Upper lobe of left lung (tissue), 6 donors: ENCODE data around the gene IKZF3. TPM values are rescaled to one million over a fixed set of nuclear protein-coding genes. Genes with fewer than 3 reads are reported as not detected.

Experiments used
- ATAC-seq, 2 donors: fragments of 200-7000 bp; cut with Tn5 transposase; one replicate each; pipeline ENCODE4 v1.9.1; 2022; ENCODE audit warnings: mild to moderate bottlenecking in 2 of 2, moderate library complexity in 2 of 2; ENCODE audit not compliant: low FRiP score in 2 of 2
- DNase-seq, 2 donors: peaks; one replicate each; pipeline ENCODE4 v3.0.0-alpha.2; 2019 to 2020
- H3K27ac ChIP-seq, 4 donors: fragments of 200-600 bp; sonication (generic); one replicate each; pipeline ENCODE4 v1.5.1; 2016 to 2019
- H3K27me3 ChIP-seq, 4 donors: fragments of 200-600 bp; sonication (generic); one replicate each; pipeline ENCODE4 v1.5.1; 2017 to 2019
- H3K36me3 ChIP-seq, 4 donors: fragments of 200-600 bp; sonication (generic); one replicate each; pipeline ENCODE4 v1.5.1; 2016 to 2019
- H3K4me1 ChIP-seq, 4 donors: fragments of 200-600 bp; sonication (generic); one replicate each; pipeline ENCODE4 v1.5.1; 2018 to 2019
- H3K4me3 ChIP-seq, 4 donors: fragments of 200-600 bp; sonication (generic); one replicate each; pipeline ENCODE4 v1.5.1; 2017 to 2019; ENCODE audit warnings: mild to moderate bottlenecking in 2 of 4, moderate library complexity in 1 of 4
- H3K9me3 ChIP-seq, 4 donors: fragments of 200-600 bp; sonication (generic); one replicate each; pipeline ENCODE4 v1.5.1; 2018 to 2019
- CTCF ChIP-seq, 6 experiments: fragments of 450-650 bp in 4 of 6; fragments of 200-600 bp in 2 of 6; sonication (generic) in 2 of 6; IDR thresholded peaks; one replicate each; pipeline ENCODE4 v1.5.1; 2016 to 2019; ENCODE audit warnings: antibody characterized with exemption in 6 of 6
- EP300 ChIP-seq, 4 donors: sonication (generic); formaldehyde crosslinking; IDR thresholded peaks; one replicate each; pipeline ENCODE4 v1.5.1; 2017; ENCODE audit warnings: antibody characterized with exemption in 4 of 4, control low read depth in 2 of 4
- POLR2A ChIP-seq, 4 donors: fragments of 450-650 bp; IDR thresholded peaks; one replicate each; pipeline ENCODE4 v1.5.1; 2016 to 2017; ENCODE audit warnings: antibody characterized with exemption in 4 of 4, mild to moderate bottlenecking in 2 of 4
- POLR2AphosphoS5 ChIP-seq, 2 donors: sonication (generic); formaldehyde crosslinking; IDR thresholded peaks; one replicate each; pipeline ENCODE4 v1.5.1; 2017; ENCODE audit warnings: antibody characterized with exemption in 2 of 2
- WGBS, 2 donors: methylation state at CpG; one replicate each; pipeline ENCODE4 v1.1.5; 2017 to 2018; 5-methylcytosine and 5-hydroxymethylcytosine counted together
- total RNA-seq, 6 donors: library from RNA; depleted of rRNA in 4 of 6; stranded (reverse); fragments of >200 nt in 4 of 6; gene quantifications; one replicate each; pipeline versions ENCODE4 v1.1.0 to v1.2.1, GENCODE V29; 2016 to 2021
- donor health status: DM: no; HTN: no; CAD: no; lungs with moderate emphysema.
- donor health status: DM: no; HTN: yes; CAD: no; lungs with severe emphysema.

Gene IKZF3
- total RNA-seq, 6 donors from 2014 or later: 2.2 to 14.9 (median 4.9) TPM

GRCh38 chr17:39828443-39828842 lies 35.7 kb downstream of the IKZF3 start:
- DNase-seq (peak in 1 of 2 donors; percentile 43), ATAC-seq (peak in 1 of 2 donors; percentile 31)
- WGBS, 2 donors: 65 to 73% methylated on average over 4 of the region's 4 CpGs
- Histone ChIP-seq H3K9me3 (peaks cover 0 to 15% (median 9%) of the 10 kb centered on the region in 4 donors), H3K27ac (no peak overlapping the region), H3K36me3 (no peaks in the 10 kb centered on the region), H3K4me3 (no peak overlapping the region), H3K27me3 (no peaks in the 10 kb centered on the region), H3K4me1 (no peaks in the 10 kb centered on the region)
- TF ChIP-seq POLR2AphosphoS5 (IDR thresholded peaks at IDR 0.05): no peak
- TF ChIP-seq EP300 (IDR thresholded peaks at IDR 0.05): no peak
- no peak for TF ChIP-seq POLR2A (IDR thresholded peaks at IDR 0.05)
- TF ChIP-seq CTCF (IDR thresholded peaks at IDR 0.05): no peak

DNA sequence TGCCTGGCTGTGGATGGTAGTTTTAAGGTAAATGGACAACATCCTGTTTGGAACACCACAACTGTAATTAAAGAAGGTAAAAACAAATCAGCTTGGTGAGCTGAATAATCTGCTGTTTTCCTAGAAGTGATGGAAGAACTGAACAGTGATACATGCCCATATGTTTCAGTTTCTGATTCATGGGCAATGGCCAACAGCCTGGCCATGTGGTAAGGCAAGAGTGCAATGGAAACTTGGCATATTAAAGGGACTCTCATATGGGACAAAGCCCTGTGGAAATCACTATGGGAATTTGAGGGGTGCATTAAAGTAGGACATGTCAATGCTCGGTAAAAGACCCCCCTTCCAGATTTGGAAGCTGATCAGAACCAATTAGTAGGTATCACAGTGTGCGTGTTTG lies 37.8 kb downstream of the IKZF3 start:
- ATAC-seq: no peak
- Histone ChIP-seq H3K4me1 (peaks cover 0 to under 1% (median 0%) of the 10 kb centered on the region in 4 donors), H3K9me3 (peaks cover 0 to 19% (median 10%) of the 10 kb centered on the region in 4 donors), H3K27me3 (no peaks in the 10 kb centered on the region), H3K4me3 (no peak overlapping the region), H3K27ac (no peak overlapping the region), H3K36me3 (no peaks in the 10 kb centered on the region)
- WGBS, 2 donors: 97 to 100% methylated on average over 2 of the region's 2 CpGs
- DNase-seq: no peak
- TF ChIP-seq POLR2A (IDR thresholded peaks at IDR 0.05) (no peak), CTCF (IDR thresholded peaks at IDR 0.05) (no peak), POLR2AphosphoS5 (IDR thresholded peaks at IDR 0.05) (no peak), EP300 (IDR thresholded peaks at IDR 0.05) (no peak)

- 91 to 95% methylated on average over 4 to 5 of the region's 5 CpGs for WGBS, 2 donors
- H3K9me3 ChIP-seq: peaks cover 0 to 19% (median 10%) of the 10 kb centered on the region in 4 donors
- H3K27ac ChIP-seq: no peak overlapping the region
- peaks cover 0 to 12% (median 4%) of the 10 kb centered on the region in 4 donors for H3K4me1 ChIP-seq
- H3K36me3 ChIP-seq: no peaks in the 10 kb centered on the region
- no peak overlapping the region for H3K4me3 ChIP-seq
- TF ChIP-seq CTCF (IDR thresholded peaks at IDR 0.05) (no peak), POLR2AphosphoS5 (IDR thresholded peaks at IDR 0.05) (no peak)
- H3K27me3 ChIP-seq: no peaks in the 10 kb centered on the region
- ATAC-seq (no peak), DNase-seq (no peak)
Measured at GRCh38 chr17:39823407-39824054, 40.6 kb downstream of the IKZF3 start.

DNA sequence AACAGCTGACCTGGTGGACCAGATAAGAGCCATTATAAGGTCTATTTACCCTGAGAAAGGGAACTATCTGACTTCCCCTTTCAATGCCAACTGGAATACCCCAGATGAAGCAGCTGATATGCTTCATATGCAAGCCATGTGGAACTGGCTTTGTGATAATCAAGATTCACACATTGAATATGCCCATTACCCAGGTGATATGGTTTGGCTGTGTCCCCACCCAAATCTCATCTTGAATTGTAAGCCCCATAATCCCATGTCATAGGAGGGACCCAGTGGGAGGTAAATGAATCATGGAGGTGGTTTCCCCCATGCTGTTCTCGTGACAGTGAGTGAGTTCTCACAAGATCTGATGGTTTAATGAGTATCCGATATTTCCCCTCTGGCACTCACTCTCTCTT lies 42.1 kb downstream of the IKZF3 start:
- peaks cover 0 to 12% (median 4%) of the 10 kb centered on the region in 4 donors for H3K4me1 ChIP-seq
- DNase-seq: no peak
- H3K36me3 ChIP-seq: no peaks in the 10 kb centered on the region
- 79 to 87% methylated on average over 2 of the region's 2 CpGs for WGBS, 2 donors
- no peaks in the 10 kb centered on the region for H3K27me3 ChIP-seq
- H3K9me3 ChIP-seq: peaks cover 0 to 19% (median 10%) of the 10 kb centered on the region in 4 donors
- H3K4me3 ChIP-seq: no peak overlapping the region
- TF ChIP-seq POLR2A (IDR thresholded peaks at IDR 0.05) (no peak), CTCF (IDR thresholded peaks at IDR 0.05) (no peak), EP300 (IDR thresholded peaks at IDR 0.05) (no peak), POLR2AphosphoS5 (IDR thresholded peaks at IDR 0.05) (no peak)
- ATAC-seq: no peak
- H3K27ac ChIP-seq: no peak overlapping the region

- no peaks in the 10 kb centered on the region for H3K36me3 ChIP-seq
- ATAC-seq: no peak
- TF ChIP-seq CTCF (IDR thresholded peaks at IDR 0.05): no peak
- no peak for TF ChIP-seq POLR2AphosphoS5 (IDR thresholded peaks at IDR 0.05)
- no peak for TF ChIP-seq EP300 (IDR thresholded peaks at IDR 0.05)
- TF ChIP-seq POLR2A (IDR thresholded peaks at IDR 0.05): no peak
- peak overlapping the region in 1 of 4 donors; percentile 14 for H3K27ac ChIP-seq
- DNase-seq: no peak
- H3K9me3 ChIP-seq: peaks cover 0 to 19% (median 10%) of the 10 kb centered on the region in 4 donors
- no peaks in the 10 kb centered on the region for H3K27me3 ChIP-seq
- H3K4me1 ChIP-seq: peaks cover 0 to 12% (median 4%) of the 10 kb centered on the region in 4 donors
- H3K4me3 ChIP-seq: no peak overlapping the region
- 69 to 83% methylated on average over 2 of the region's 2 CpGs for WGBS, 2 donors
Measured at GRCh38 chr17:39820987-39821386, 43.1 kb downstream of the IKZF3 start.
